GM12875 (cell line): ENCODE results near the gene EML1.
A peak's percentile ranks its signal among the peaks of the same experiment; 100 is the strongest.

Experiments used
- H3K4me3 ChIP-seq: one replicate; pipeline ENCODE4 v1.5.1; 2011; ENCODE audit warnings: low read depth, low read length, control low read depth
- CTCF ChIP-seq: IDR thresholded peaks from 2 replicates; pipeline ENCODE4 v1.5.1; 2011; ENCODE audit warnings: low read depth, mild to moderate bottlenecking, control low read depth, inconsistent platforms, low read length, moderate library complexity, borderline replicate concordance; ENCODE audit not compliant: insufficient read depth

EML1 gene

GRCh38 chr14:99939421-99939820, 146.2 kb downstream of the EML1 start:
- no peak for TF ChIP-seq CTCF
- H3K4me3 ChIP-seq, result no peak overlapping the region

DNA sequence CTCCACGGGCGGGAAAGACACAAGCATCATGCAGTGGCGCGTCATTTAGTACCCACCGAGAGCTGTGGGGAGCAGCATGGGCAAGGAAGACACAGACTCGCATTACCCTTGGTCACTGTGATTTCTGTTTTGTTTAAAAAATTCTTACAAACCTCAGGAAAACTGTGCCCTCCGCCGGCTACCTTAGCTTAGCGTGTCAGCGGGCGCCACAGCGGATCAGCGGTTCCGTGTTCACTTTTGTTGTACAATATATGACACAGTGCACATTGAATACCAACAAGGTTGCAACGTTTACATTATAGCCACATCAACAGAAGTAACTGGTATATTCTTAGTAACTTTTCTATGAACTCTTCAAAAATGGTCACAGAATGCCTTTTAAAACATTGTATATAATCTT, 146.9 kb downstream of the EML1 start:
- TF ChIP-seq CTCF, result no peak
- no peak overlapping the region for H3K4me3 ChIP-seq

GRCh38 chr14:99941211-99941610, 148.0 kb downstream of the EML1 start:
- no peak for TF ChIP-seq CTCF

GRCh38 chr14:99943620-99944019, 150.4 kb downstream of the EML1 start:
- H3K4me3 ChIP-seq, result no peak overlapping the region
- TF ChIP-seq CTCF, result no peak

More at GRCh38 chr14:99941211-99941610, 148.0 kb downstream of the EML1 start:
- H3K4me3 ChIP-seq, result no peak overlapping the region

- TF ChIP-seq CTCF, result no peak
Observed at GRCh38 chr14:99944241-99944651, 151.0 kb downstream of the EML1 start.

GRCh38 chr14:99945732-99946651, 152.8 kb downstream of the EML1 start:
- H3K4me3 ChIP-seq, result no peak overlapping the region
- no peak for TF ChIP-seq CTCF

More at GRCh38 chr14:99944241-99944651, 151.0 kb downstream of the EML1 start:
- H3K4me3 ChIP-seq, result no peak overlapping the region

DNA sequence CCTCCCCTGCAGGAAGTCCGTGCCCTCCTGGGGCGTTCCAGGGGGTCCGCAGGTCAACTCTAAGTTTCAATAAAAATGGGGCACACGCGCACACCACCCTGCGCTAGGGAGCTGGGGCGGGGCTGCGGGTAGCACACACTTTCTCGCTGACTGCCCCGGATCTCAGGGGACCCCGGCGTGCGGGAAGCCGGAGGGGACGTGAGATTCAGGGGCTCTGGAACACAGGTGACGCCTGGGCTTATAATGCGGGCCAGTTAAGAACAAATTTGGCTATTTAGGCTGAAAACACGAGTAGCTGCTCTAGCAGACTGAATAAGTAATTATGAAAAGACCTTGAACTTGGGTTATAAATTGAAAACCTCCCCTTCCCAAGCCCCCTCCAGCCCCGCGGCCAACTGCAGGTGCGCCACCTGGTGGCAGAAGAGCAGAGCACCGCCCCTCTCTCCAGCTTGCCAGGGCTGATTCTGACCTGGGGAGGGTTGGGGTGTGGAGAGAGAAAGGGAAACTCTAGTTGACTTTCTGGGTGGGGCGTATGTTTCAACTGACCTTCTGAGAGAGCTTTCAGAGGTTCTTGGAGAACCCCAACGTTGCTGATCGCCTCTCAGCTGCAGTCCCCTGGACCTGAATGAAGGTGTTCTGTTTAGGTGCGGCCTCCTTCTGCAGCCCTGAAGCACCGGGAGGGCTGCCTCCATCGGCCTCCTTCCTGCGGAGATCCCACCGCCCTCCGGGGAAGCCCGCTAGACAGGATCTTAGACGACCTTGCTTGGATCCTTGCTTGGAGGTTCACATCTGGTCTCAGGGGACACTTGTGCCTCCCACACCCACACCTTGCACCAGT, 153.7 kb downstream of the EML1 start:
- no peak overlapping the region for H3K4me3 ChIP-seq

More for the DNA sequence above, 153.7 kb downstream of the EML1 start:
- peak; percentile 93 for TF ChIP-seq CTCF
